Smooth muscle cell of the coronary artery (primary cell): ENCODE data around the gene SMYD2. TPM values are rescaled to one million over a fixed set of nuclear protein-coding genes. Genes with fewer than 3 reads are reported as not detected.

Experiments
- total RNA-seq: library from RNA; depleted of rRNA; stranded (reverse); fragments of >200 nt; gene quantifications from 2 replicates; pipeline ENCODE4 v1.2.3, GENCODE V29; 2014; ENCODE audit warnings: low replicate concordance

Gene SMYD2, protein sequence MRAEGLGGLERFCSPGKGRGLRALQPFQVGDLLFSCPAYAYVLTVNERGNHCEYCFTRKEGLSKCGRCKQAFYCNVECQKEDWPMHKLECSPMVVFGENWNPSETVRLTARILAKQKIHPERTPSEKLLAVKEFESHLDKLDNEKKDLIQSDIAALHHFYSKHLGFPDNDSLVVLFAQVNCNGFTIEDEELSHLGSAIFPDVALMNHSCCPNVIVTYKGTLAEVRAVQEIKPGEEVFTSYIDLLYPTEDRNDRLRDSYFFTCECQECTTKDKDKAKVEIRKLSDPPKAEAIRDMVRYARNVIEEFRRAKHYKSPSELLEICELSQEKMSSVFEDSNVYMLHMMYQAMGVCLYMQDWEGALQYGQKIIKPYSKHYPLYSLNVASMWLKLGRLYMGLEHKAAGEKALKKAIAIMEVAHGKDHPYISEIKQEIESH
- total RNA-seq: 28.9 and 39.1 TPM in 2 replicates

DNA sequence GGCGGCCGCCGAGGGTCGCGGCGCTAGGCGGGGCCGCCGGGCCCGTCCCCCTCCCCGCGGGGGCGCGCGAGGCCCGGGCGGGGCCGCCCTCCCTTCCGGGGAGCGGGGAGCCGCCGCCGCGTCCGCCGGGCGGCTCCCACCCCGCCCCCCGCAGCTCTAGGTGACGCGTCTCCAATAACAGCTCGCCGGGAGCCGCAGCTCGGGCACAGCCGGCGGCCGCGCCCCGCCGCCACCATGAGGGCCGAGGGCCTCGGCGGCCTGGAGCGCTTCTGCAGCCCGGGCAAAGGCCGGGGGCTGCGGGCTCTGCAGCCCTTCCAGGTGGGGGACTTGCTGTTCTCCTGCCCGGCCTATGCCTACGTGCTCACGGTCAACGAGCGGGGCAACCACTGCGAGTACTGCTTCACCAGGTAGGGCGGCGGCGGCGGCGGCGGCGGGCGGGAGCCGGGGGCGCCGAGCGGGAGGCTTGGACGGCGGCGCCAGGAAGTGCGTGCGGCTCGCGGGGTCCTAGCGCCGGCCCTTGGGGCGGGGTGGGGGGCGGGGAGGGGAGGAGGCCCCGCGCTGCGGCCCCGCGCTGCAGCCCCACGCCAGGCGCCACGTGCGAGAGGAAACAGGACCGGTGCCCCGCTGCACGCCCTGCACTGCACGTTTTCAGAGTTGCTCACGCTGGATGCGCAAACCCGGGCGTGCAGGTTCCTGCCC is at the start of gene SMYD2:
Gene SMYD2 (plus strand): TSS at position 139 of the 699 bp plus-strand sequence. CDS start 96 bp downstream, at position 235.

